Measurements from ENCODE around the gene IFNA5.

Gene IFNA5

GRCh38 chr9:21305213-21305612 is at the start of gene IFNA5:
Gene IFNA5, minus strand, starts transcription at chr9:21305313. Its CDS starts 57 bp downstream, at chr9:21305256.
- no peak for DNase-seq (ENCODE audit: low spot score)

- no peak for DNase-seq (ENCODE audit: low spot score)
Measured at GRCh38 chr9:21350787-21351186, 45.7 kb upstream of the IFNA5 start, which contains the start of gene IFNA6. Gene IFNA6, minus strand, starts transcription at chr9:21350887. Its CDS starts 0 bp downstream, at chr9:21350887.

GRCh38 chr9:21348430-21348970 is 43.4 kb upstream of the IFNA5 start:
- DNase-seq (ENCODE audit: low spot score), result no peak

- no peak for DNase-seq (ENCODE audit: low spot score)
Measured at GRCh38 chr9:21340735-21341134, 35.6 kb upstream of the IFNA5 start.

GRCh38 chr9:21336457-21336856 is 31.3 kb upstream of the IFNA5 start:
- DNase-seq (ENCODE audit: low spot score), result no peak

GRCh38 chr9:21334701-21335632 is 29.9 kb upstream of the IFNA5 start, which contains the start of gene KLHL9:
Gene KLHL9, minus strand, starts transcription at chr9:21335404. Its CDS starts 545 bp downstream, at chr9:21334859.
- DNase-seq (ENCODE audit: low spot score), result peak; percentile 90

- DNase-seq (ENCODE audit: low spot score), result no peak
Measured at GRCh38 chr9:21333226-21333625, 28.1 kb upstream of the IFNA5 start.

GRCh38 chr9:21331676-21332402 is 26.7 kb upstream of the IFNA5 start:
- DNase-seq (ENCODE audit: low spot score), result no peak

GRCh38 chr9:21326526-21327139 is 21.5 kb upstream of the IFNA5 start:
- peak; percentile 15 for DNase-seq (ENCODE audit: low spot score)

GRCh38 chr9:21324047-21324446 is 18.9 kb upstream of the IFNA5 start:
- no peak for DNase-seq (ENCODE audit: low spot score)

GRCh38 chr9:21322911-21323461 is 17.9 kb upstream of the IFNA5 start:
- DNase-seq (ENCODE audit: low spot score), result no peak

GRCh38 chr9:21320465-21320864 is 15.4 kb upstream of the IFNA5 start:
- DNase-seq (ENCODE audit: low spot score), result no peak

GRCh38 chr9:21317956-21318923 is 13.1 kb upstream of the IFNA5 start:
- no peak for DNase-seq (ENCODE audit: low spot score)

- DNase-seq (ENCODE audit: low spot score), result no peak
Measured at GRCh38 chr9:21316860-21317259, 11.7 kb upstream of the IFNA5 start.

- DNase-seq (ENCODE audit: low spot score), result no peak
Measured at GRCh38 chr9:21316032-21316842, 11.1 kb upstream of the IFNA5 start.

- no peak for DNase-seq (ENCODE audit: low spot score)
Measured at GRCh38 chr9:21314152-21314551, 9.0 kb upstream of the IFNA5 start.

- no peak for DNase-seq (ENCODE audit: low spot score)
Measured at GRCh38 chr9:21311889-21312288, 6.8 kb upstream of the IFNA5 start.

- no peak for DNase-seq (ENCODE audit: low spot score)
Measured at GRCh38 chr9:21295992-21296391, 9.1 kb downstream of the IFNA5 start.

GRCh38 chr9:21294904-21295538 is 10.1 kb downstream of the IFNA5 start:
- DNase-seq (ENCODE audit: low spot score), result no peak

Measured in COLO829 (cell line).